HG03064 (cell line): ENCODE results near the gene SNAP91.
"Not testable (repeated sequence)": the region's sequence is repeated elsewhere in the genome, so short reads cannot be mapped to it uniquely, and the experiment has no call there.

Experiments
- ATAC-seq: cut with Tn5 transposase; IDR thresholded peaks from one replicate; pipeline ENCODE4 v1.9.1; 2021; ENCODE audit warnings: low read depth; ENCODE audit not compliant: unreplicated experiment

The SNAP91 gene

GRCh38 chr6:83708970-83709747, at the start of gene SNAP91:
Gene SNAP91, minus strand, starts transcription at chr6:83709101. Its CDS starts 1,174 bp downstream, at chr6:83707927.
- no peak for ATAC-seq

DNA sequence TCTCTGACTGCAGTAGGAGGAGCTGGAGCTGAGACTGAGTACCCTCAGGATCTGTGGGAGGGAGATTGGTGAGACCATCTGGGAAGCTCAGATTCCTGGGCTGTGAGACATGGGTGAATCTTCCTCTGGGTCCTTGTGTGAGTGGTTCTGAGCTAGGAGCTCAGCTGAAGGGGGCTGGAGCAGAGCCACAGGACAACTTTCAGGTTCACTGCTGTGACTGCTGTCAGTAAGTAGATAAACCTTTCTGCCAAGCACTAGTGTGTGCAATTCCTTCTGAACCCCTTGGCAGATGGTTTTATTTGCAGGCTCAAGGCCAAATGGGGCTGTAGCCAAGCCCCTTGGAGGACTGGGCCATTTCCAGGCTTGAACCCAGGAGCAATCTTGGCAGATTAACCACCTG, 49.6 kb upstream of the SNAP91 start:
- no peak for ATAC-seq

GRCh38 chr6:83757021-83757420, 48.1 kb upstream of the SNAP91 start:
- no peak for ATAC-seq

GRCh38 chr6:83756565-83756964, 47.7 kb upstream of the SNAP91 start:
- ATAC-seq: no peak

GRCh38 chr6:83752375-83752774, 43.5 kb upstream of the SNAP91 start:
- not testable (repeated sequence) for ATAC-seq

GRCh38 chr6:83741089-83741488, 32.2 kb upstream of the SNAP91 start:
- ATAC-seq: no peak

DNA sequence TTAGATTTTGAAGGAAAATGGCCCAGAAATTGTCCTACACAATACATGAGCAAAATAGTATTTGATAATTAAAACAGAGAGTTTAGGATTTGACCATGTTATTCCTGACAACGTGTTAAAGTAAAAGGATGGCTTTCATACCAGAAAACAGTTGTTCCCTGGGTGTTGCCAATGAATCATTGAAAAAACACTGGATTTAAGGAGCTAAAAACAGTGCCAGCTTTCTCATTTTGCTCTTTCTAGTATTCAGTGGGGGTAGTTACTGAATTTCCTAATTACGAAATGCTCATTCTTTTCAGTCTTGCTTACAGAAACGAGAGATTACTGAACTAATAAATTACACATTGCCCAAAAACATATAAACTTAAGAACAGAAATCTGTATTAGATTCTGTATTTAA, 26.6 kb upstream of the SNAP91 start:
- ATAC-seq: no peak

- ATAC-seq: no peak
Measured at GRCh38 chr6:83729871-83730270, 21.0 kb upstream of the SNAP91 start.

DNA sequence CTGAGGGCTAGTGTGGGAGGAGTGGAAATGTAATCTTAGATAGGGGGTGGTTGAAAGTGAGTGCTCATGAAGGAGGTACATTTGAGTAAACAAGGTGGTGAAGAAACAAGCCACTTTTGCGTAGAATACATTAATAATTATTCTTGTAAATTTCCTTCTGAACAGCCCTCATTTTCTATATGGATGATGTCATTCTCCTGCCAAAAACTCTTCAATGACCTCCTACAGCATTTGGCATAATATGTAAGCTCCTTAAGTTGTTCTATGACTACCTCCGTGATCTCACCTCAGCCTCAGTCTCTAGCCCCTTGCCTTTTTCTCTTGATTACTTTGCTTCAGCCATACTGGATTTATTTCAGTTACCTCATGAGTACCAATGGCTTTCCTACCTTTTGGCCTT, 14.0 kb upstream of the SNAP91 start:
- no peak for ATAC-seq

GRCh38 chr6:83717809-83718208, 8.9 kb upstream of the SNAP91 start:
- no peak for ATAC-seq

DNA sequence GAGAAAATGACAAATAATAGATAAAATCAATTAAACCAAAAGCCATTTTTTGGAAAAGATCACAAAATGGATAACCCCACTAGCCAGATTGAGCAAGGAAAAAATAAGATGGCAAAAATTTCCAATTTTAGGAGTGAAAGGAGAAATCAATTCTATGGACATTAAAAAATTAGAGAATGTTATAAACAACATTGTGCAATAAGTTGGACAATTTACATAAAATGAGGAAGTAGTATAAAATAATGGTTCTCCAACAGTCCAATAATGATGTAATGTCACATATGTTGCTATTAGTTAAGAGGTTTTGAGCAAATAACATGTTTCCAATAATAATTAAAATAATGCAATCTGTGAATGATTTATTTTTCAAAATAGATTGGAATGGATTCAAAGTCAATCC, 3.1 kb upstream of the SNAP91 start:
- no peak for ATAC-seq

DNA sequence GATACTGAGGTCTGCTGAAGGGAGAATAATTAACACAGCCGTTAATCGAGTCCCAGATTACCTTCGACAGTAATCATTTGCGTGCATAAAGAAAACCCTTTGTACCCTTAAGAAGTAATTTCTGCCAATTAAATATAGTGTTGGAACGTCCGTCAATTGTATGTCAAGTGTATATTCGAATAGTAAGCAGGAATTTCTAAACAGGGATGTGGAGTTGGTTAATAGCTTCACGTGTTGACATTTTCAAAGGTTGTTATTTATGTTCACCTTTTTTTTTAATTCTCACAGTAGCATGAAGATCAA, 798 bp upstream of the SNAP91 start:
- no peak for ATAC-seq

DNA sequence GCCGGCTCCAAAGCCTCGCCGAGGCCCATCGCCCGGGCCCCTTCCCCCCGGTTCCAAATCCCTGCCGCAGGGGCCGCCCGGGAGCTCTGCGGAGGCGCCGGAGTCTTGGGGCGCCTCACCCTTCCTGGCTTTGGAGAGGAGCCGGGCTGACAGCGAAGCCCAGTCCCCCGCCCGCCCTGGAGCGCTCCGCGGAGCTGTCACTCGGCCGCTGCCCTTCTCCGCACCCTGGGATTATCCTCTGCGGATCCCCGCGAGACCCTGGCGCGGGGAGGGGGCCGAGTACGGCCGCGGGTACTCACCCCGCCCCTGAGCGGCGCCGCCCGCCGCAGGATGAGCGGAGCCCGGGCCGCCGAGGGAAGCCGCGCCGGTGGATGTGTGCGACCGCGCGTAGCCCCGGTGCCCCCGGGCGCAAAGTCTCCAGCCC, 343 bp downstream of the SNAP91 start:
- ATAC-seq: no peak

DNA sequence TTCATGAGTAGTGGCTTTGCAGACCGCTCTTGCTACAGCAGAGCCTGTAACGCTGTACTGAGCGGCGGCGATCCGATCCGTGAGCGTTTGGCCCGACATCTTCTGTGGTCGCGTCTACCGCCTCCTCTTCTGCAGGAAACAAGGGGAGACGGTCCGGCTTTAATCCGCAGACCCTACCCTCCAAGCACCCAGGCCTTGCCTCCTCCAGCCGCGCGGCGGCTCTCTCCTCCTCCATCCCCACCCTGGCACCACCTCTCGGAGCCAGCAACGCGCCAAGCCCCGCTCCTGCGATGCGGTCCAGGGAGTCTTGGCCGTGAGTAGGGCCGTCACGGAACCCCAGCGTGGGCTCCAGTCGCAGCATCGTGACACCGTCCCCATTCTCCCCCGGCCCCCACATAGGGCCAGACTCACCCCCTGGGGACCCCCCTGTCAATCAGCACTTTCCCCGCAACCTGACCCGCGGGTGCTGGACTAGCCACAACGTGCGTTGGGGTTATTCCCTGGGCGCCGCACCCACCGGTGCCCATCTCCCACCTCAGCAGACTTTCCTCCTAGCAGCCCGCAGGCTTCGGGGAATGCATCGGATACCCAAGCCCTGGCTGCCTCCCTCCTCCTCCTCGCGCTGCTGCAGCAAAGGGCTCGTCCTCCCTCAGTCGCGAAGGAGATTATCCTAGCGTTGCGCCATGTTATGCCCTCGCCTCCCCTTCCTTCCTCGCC, 914 bp downstream of the SNAP91 start:
- ATAC-seq: no peak

DNA sequence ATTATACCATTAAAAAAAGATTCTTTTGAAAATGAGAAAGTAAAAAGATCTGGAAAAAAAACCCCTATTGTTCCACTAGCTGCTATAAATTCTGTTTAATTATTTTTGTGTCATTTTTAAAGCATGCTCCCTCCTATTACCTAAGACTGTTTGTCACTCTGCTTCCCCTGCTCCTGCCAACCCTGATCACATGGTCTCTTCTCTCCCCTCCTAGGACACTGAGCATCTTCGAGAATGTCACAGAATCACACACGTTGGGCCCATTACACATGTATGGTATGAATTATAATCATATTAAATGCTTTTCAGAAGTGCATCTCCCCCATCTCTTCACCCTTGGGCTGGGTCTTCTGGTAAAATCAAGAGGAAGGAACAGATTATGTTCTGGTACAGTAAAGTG, 6.2 kb downstream of the SNAP91 start:
- no peak for ATAC-seq

- no peak for ATAC-seq
Measured at GRCh38 chr6:83702077-83702476, 6.8 kb downstream of the SNAP91 start.

DNA sequence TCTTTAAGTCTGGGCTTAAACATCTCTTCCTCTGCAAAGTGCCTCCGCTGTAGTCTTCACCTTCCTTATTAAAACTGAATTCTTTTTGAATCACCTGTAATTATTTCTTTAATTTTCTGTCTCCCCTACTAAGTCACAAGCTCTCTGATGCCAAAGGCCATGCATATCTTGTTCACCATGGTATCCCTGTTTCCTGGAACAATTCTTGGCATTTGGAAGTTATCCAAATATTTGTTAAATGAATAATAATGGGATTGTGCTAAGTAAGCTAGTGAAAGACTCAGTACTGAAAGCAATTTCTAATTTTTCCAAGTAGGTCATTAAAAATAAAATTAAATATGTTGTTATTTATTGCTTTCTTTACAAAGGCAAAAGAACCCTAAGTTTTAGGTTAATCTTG, 12.2 kb downstream of the SNAP91 start:
- no peak for ATAC-seq

DNA sequence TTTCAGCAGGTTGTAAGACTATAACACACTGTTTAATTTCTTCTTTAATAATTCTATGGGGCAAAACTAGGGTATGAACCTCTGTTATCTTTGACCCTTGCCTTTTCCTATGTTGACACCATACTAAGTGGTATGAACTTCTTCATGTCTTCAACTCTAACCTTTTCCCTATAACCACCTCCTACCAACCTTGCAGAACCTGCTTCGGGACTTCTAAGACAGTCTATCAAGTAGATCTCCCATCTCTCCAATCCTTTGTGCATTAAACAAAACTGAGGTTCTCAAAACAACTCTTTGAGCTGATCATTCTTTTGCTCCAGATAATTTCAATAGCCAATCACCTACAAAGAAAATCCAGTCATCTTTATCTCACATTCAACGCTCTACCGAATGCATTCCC, 23.4 kb downstream of the SNAP91 start:
- ATAC-seq: no peak

GRCh38 chr6:83677791-83678190, 31.1 kb downstream of the SNAP91 start:
- ATAC-seq: no peak

GRCh38 chr6:83637953-83638352, 70.9 kb downstream of the SNAP91 start:
- no peak for ATAC-seq

DNA sequence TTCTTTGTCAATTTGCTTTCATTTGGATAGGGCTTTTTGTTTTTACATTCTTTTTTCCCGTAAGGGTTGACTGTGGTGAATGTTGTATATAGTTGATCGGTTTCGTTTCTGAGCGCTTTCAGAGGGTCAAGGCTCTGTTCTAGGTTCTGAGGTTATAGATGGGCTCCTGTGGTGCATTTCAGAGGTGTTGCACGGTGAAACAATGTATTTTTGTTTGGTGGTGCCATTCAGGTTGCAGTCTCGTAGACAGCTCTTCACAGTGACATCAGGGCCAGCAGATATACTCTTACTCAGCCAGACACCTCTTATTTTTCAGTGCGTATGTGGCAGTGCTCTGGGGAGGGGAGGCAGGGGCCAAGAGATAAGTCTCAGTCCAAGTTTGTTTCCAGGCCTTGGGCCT, 72.1 kb downstream of the SNAP91 start:
- ATAC-seq: no peak

GRCh38 chr6:83633609-83634008, 75.3 kb downstream of the SNAP91 start:
- no peak for ATAC-seq
